Mesothelial cell of epicardium (in vitro differentiated cells): ENCODE measurements around the gene MDFIC2. TPM values are rescaled to one million over a fixed set of nuclear protein-coding genes. Genes with fewer than 3 reads are reported as not detected.

Source experiments
- DNase-seq, 2 experiments: peaks; one replicate each; pipeline ENCODE4 v3.0.0; 2021; ENCODE audit warnings: low spot score in 2 of 2; ENCODE audit not compliant: unreplicated experiment in 2 of 2
- H3K27ac Mint-ChIP-seq: 2 replicates; pipeline ENCODE4 v1.8.0; 2021; ENCODE audit warnings: mixed read lengths
- H3K27me3 Mint-ChIP-seq: 2 replicates; pipeline ENCODE4 v1.8.0; 2021; ENCODE audit warnings: low read depth, mixed read lengths
- H3K36me3 Mint-ChIP-seq: 2 replicates; pipeline ENCODE4 v1.8.0; 2021; ENCODE audit warnings: mixed read lengths
- H3K4me1 Mint-ChIP-seq: 2 replicates; pipeline ENCODE4 v1.8.0; 2021; ENCODE audit warnings: mixed read lengths
- H3K4me3 Mint-ChIP-seq: 2 replicates; pipeline ENCODE4 v1.8.0; 2021; ENCODE audit warnings: mild to moderate bottlenecking, moderate library complexity, mixed read lengths
- H3K9me3 Mint-ChIP-seq: 2 replicates; pipeline ENCODE4 v1.8.0; 2021; ENCODE audit warnings: mixed read lengths
- total RNA-seq: library from RNA; stranded (reverse); gene quantifications from 3 replicates; pipeline ENCODE4 v1.2.1, GENCODE V29; 2021
- TF ChIP-seq, protein P1 (sequence below): fragments of 200-600 bp; sonication (generic); IDR thresholded peaks from one replicate; pipeline ENCODE4 v1.5.0; 2021; ENCODE audit warnings: antibody characterized with exemption; ENCODE audit not compliant: unreplicated experiment

The MDFIC2 gene
- total RNA-seq, 1 donor from 2014 or later = not detected

DNA sequence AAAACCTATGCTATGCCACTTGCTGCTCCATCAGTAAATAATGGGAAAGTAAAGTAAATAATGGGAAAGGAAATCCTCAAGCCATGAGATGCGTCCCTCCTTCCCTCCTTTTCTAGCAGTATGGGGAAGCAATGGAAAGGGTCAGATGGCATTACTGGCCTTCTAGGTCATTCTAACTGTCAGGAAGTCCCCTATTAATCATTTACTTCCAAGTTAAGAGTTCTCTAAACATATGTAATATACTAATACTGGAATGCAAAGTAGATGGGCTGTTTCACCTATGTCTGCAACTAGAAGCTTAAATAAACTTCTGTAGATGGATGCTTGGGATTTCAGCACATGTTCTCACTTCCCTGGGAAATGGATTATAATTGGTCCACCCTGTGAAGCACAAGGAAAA lies 55.9 kb downstream of the MDFIC2 start:
- no peak overlapping the region for H3K27ac Mint-ChIP-seq
- DNase-seq = no peak
- H3K9me3 Mint-ChIP-seq = no peaks in the 10 kb centered on the region
- peaks cover 53% of the 10 kb centered on the region for H3K27me3 Mint-ChIP-seq
- no peaks in the 10 kb centered on the region for H3K36me3 Mint-ChIP-seq
- H3K4me3 Mint-ChIP-seq = no peak overlapping the region
- TF ChIP-seq, protein P1, sequence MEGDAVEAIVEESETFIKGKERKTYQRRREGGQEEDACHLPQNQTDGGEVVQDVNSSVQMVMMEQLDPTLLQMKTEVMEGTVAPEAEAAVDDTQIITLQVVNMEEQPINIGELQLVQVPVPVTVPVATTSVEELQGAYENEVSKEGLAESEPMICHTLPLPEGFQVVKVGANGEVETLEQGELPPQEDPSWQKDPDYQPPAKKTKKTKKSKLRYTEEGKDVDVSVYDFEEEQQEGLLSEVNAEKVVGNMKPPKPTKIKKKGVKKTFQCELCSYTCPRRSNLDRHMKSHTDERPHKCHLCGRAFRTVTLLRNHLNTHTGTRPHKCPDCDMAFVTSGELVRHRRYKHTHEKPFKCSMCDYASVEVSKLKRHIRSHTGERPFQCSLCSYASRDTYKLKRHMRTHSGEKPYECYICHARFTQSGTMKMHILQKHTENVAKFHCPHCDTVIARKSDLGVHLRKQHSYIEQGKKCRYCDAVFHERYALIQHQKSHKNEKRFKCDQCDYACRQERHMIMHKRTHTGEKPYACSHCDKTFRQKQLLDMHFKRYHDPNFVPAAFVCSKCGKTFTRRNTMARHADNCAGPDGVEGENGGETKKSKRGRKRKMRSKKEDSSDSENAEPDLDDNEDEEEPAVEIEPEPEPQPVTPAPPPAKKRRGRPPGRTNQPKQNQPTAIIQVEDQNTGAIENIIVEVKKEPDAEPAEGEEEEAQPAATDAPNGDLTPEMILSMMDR = no peak
- no peaks in the 10 kb centered on the region for H3K4me1 Mint-ChIP-seq

DNA sequence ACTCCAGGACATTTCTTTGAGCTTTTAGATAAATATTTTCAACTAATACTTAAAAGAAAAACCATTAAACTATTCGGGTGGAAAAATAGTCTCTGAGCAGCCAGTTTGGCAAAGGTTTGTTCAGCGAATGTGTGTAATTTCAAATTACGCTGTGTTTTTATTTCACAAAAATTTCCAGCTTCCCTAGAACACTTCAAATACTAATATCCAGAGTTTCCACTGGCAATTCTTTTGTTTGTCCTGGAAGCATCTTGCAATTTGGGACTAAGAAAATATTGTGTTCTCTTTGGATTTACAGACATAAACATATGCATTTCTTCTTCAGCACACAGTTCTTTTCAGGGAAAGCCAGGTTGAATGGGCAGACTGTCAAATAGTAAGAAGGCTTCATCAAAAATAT lies 61.9 kb downstream of the MDFIC2 start:
- Mint-ChIP-seq H3K4me1 (no peaks in the 10 kb centered on the region), H3K27me3 (peaks cover 43% of the 10 kb centered on the region), H3K9me3 (peaks cover 4% of the 10 kb centered on the region), H3K27ac (no peak overlapping the region), H3K4me3 (no peak overlapping the region), H3K36me3 (no peaks in the 10 kb centered on the region)
- TF ChIP-seq, protein P1 = no peak
- no peak for DNase-seq

DNA sequence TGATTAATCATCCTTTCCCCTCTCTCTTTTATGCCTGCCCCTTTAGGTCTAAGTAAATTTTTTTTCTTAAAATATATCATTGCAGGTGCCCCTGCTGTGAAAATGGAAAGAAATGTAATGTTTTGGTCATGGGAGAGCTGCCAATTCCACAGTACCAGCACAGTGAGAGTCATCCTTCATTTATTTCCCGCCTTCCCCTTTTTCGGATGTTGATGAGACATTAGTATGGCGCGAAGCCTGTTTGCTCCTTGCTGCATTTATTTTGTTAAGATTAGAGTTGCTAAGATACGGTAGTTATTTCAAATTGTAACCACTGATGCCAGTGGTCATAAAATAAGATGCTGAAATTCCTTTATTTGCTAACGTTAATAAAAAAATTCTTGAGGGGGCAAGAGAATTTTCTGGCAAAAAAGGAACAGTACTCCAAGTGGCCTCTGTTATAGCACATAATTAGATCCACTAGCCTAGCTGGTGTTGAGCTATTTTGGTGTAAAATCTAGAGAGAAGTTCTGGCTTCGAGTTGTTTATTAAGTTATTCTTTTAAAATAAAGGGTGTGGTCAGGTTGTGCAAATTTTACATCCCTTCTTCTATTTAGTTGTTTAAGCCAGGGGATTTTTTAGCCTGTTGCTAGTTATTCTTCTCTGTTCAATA lies 62.8 kb downstream of the MDFIC2 start:
- Mint-ChIP-seq H3K36me3 (no peaks in the 10 kb centered on the region), H3K4me3 (no peak overlapping the region), H3K9me3 (peaks cover 4% of the 10 kb centered on the region), H3K27me3 (peaks cover 40% of the 10 kb centered on the region), H3K27ac (no peak overlapping the region), H3K4me1 (no peaks in the 10 kb centered on the region)
- TF ChIP-seq, protein P1 = no peak
- no peak for DNase-seq

DNA sequence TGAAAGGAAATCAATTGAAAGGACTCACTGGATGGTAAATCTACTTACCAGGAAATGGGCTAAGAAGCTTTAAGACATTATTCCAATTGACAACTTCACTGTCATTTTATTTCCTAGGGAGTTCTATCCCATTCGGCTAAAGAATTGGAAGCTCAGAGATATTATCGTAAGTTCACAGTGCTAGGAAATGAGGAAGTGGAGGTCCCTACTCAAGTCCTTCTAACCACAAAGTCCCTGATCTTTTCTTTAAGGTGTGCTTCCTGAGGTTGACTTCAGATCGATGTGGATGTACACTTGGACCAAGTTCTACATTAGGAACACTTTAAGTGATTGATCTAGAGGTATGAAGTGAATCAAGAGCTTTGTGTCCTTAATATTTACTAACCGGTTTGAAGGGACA lies 63.6 kb downstream of the MDFIC2 start:
- no peak for DNase-seq
- peaks cover 40% of the 10 kb centered on the region for H3K27me3 Mint-ChIP-seq
- H3K4me3 Mint-ChIP-seq = no peak overlapping the region
- no peaks in the 10 kb centered on the region for H3K36me3 Mint-ChIP-seq
- no peak overlapping the region for H3K27ac Mint-ChIP-seq
- H3K4me1 Mint-ChIP-seq = no peaks in the 10 kb centered on the region
- TF ChIP-seq, protein P1 = no peak
- peaks cover 4% of the 10 kb centered on the region for H3K9me3 Mint-ChIP-seq

DNA sequence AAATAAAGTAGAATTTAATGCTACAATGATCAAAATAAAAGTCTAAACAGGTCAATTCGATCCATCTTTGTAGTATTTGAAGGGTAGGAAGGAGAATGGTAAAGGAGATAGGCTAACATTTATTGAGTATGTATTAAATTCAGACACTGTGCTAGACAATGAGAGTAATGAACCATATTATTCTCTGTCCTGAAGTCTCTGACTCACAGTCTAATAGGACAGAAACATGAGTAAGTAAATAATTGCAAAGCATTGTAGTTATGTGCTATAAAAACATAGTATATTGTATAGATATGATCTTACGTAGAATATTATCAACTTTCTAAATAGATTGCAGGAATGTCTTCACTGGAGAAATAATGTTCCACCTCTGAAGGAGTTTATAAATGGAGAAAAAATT lies 64.5 kb downstream of the MDFIC2 start:
- H3K4me3 Mint-ChIP-seq = no peak overlapping the region
- H3K36me3 Mint-ChIP-seq = no peaks in the 10 kb centered on the region
- DNase-seq = no peak
- peaks cover 4% of the 10 kb centered on the region for H3K9me3 Mint-ChIP-seq
- TF ChIP-seq, protein P1 = no peak
- no peaks in the 10 kb centered on the region for H3K4me1 Mint-ChIP-seq
- peaks cover 45% of the 10 kb centered on the region for H3K27me3 Mint-ChIP-seq
- no peak overlapping the region for H3K27ac Mint-ChIP-seq
